Uterus (tissue), 2 donors: ENCODE measurements around the gene KIF26B.

Experiments used
- CTCF ChIP-seq, 4 experiments: fragments of 200-600 bp in 2 of 4; fragments of 450-650 bp in 2 of 4; sonication (generic) in 2 of 4; IDR thresholded peaks; one replicate each; pipeline ENCODE4 v1.5.1; 2016 to 2019; ENCODE audit warnings: antibody characterized with exemption in 4 of 4, mild to moderate bottlenecking in 2 of 4, moderate library complexity in 1 of 4
- POLR2A ChIP-seq, 2 donors: fragments of 450-650 bp; IDR thresholded peaks; one replicate each; pipeline ENCODE4 v1.6.1; 2016; ENCODE audit warnings: antibody characterized with exemption in 2 of 2, mild to moderate bottlenecking in 1 of 2, moderate library complexity in 1 of 2

- TF ChIP-seq CTCF (IDR thresholded peaks at IDR 0.05), result no peak
- TF ChIP-seq POLR2A (IDR thresholded peaks at IDR 0.05), result no peak
Observed at GRCh38 chr1:245332513-245332912, 177.7 kb downstream of the KIF26B start.
